Stimulated activated memory B cell treated with anti-CD40 and anti-IgM and Interleukin-4, amounts not matched to agents 10 μg/mL and 1 μg/mL and 100 μg/mL, for 72 hours (primary cell): Measurements from ENCODE around the gene ZNF653.
"Not testable (repeated sequence)": the region's sequence is repeated elsewhere in the genome, so short reads cannot be mapped to it uniquely, and the experiment has no call there.

ENCODE experiments used
- ATAC-seq: fragments of 150-1000 bp; cut with Tn5 transposase; 2 replicates; pipeline ENCODE4 v1.10.0; 2021
- H3K27ac Mint-ChIP-seq: one replicate; pipeline ENCODE4 v1.8.0; 2022; ENCODE audit warnings: mild to moderate bottlenecking, mixed read lengths
- H3K27me3 Mint-ChIP-seq: one replicate; pipeline ENCODE4 v1.8.0; 2022; ENCODE audit warnings: mixed read lengths
- H3K36me3 Mint-ChIP-seq: one replicate; pipeline ENCODE4 v1.8.0; 2022; ENCODE audit warnings: mixed read lengths
- H3K4me1 Mint-ChIP-seq: one replicate; pipeline ENCODE4 v1.8.0; 2022; ENCODE audit warnings: mixed read lengths
- H3K4me3 Mint-ChIP-seq: one replicate; pipeline ENCODE4 v1.8.0; 2022; ENCODE audit warnings: mild to moderate bottlenecking, moderate library complexity, mixed read lengths
- H3K9me3 Mint-ChIP-seq: one replicate; pipeline ENCODE4 v1.8.0; 2022; ENCODE audit warnings: mixed read lengths

Gene ZNF653

GRCh38 chr19:11445141-11445540 lies 60.5 kb downstream of the ZNF653 start:
- Mint-ChIP-seq H3K4me3 (no peak overlapping the region), H3K27me3 (no peaks in the 10 kb centered on the region), H3K9me3 (no peaks in the 10 kb centered on the region), H3K36me3 (peaks cover 73% of the 10 kb centered on the region), H3K27ac (no peak overlapping the region), H3K4me1 (peaks cover 30% of the 10 kb centered on the region)
- ATAC-seq, result no peak

GRCh38 chr19:11444059-11444458 lies 61.6 kb downstream of the ZNF653 start:
- H3K36me3 Mint-ChIP-seq, result peaks cover 64% of the 10 kb centered on the region
- H3K4me3 Mint-ChIP-seq, result no peak overlapping the region
- no peaks in the 10 kb centered on the region for H3K27me3 Mint-ChIP-seq
- H3K4me1 Mint-ChIP-seq, result peaks cover 30% of the 10 kb centered on the region
- H3K9me3 Mint-ChIP-seq, result no peaks in the 10 kb centered on the region
- no peak for ATAC-seq
- no peak overlapping the region for H3K27ac Mint-ChIP-seq

- ATAC-seq, result peak; percentile 22
- no peaks in the 10 kb centered on the region for H3K9me3 Mint-ChIP-seq
- peak overlapping the region; percentile 94 for H3K27ac Mint-ChIP-seq
- peaks cover 48% of the 10 kb centered on the region for H3K36me3 Mint-ChIP-seq
- no peaks in the 10 kb centered on the region for H3K27me3 Mint-ChIP-seq
- H3K4me1 Mint-ChIP-seq, result peaks cover 53% of the 10 kb centered on the region
- peak overlapping the region; percentile 38 for H3K4me3 Mint-ChIP-seq
Measured at GRCh38 chr19:11437955-11438354, 67.7 kb downstream of the ZNF653 start.

- Mint-ChIP-seq H3K4me1 (peaks cover 39% of the 10 kb centered on the region), H3K4me3 (peak overlapping the region; percentile 96), H3K27me3 (no peaks in the 10 kb centered on the region), H3K36me3 (peaks cover 32% of the 10 kb centered on the region), H3K27ac (peak overlapping the region; percentile 94), H3K9me3 (no peaks in the 10 kb centered on the region)
- no peak for ATAC-seq
Measured at GRCh38 chr19:11435833-11436313, 69.8 kb downstream of the ZNF653 start.

- Mint-ChIP-seq H3K4me1 (peaks cover 36% of the 10 kb centered on the region), H3K36me3 (peaks cover 27% of the 10 kb centered on the region), H3K9me3 (no peaks in the 10 kb centered on the region), H3K4me3 (peak within 1 kb of the TSS; percentile 96), H3K27me3 (no peaks in the 10 kb centered on the region), H3K27ac (peak within 1 kb of the TSS; percentile 94)
- peak; percentile 97 for ATAC-seq
Measured at GRCh38 chr19:11435057-11435832, 70.4 kb downstream of the ZNF653 start, which contains the start of the genes ODAD3 and PRKCSH. ODAD3 (minus strand) TSS chr19:11435121; CDS start chr19:11435016, 105 bp downstream. PRKCSH (plus strand) TSS chr19:11435635; CDS start chr19:11436118, 483 bp downstream.

DNA sequence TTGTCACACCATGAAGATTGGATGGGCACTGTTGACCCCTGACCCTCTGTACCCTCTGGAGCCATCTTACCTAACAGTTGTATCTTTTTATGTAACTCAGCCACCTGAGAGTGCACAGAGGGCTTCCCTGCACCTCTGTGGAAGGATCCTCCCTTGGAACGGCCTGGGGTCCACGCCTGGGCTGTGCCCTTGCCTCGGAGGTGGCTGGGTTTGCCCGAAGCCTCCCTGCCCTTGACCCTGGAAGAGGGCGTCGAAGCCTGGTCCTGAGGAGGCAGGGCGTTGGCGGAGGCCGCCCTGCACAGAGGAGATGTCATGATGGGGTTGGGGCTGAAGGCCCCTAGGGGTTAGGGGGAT lies 71.0 kb downstream of the ZNF653 start:
- Mint-ChIP-seq H3K36me3 (peaks cover 27% of the 10 kb centered on the region), H3K4me3 (peak overlapping the region; percentile 96), H3K27ac (peak overlapping the region; percentile 94), H3K4me1 (peaks cover 36% of the 10 kb centered on the region), H3K9me3 (no peaks in the 10 kb centered on the region), H3K27me3 (no peaks in the 10 kb centered on the region)
- peak; percentile 38 for ATAC-seq

DNA sequence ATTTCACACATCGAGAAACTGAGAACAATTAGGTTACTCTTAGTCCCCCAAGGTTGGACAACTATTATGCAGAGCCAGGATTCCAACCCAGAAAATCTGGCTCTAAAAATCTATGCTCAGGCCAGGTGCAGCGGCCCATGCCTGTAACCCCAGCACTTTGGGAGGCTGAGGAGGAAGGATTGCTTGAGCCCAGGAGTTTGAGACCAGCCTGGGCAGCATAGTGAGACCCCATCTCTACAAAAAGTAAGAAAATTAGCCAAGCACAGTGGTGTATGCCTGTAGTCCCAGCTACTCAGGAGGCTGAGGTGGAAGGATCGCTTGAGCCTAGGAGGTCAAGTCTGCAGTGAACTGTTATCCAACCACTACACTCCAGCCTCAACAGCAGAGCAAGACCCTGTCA lies 72.1 kb downstream of the ZNF653 start:
- not testable (repeated sequence) for H3K4me3 Mint-ChIP-seq, H3K27ac Mint-ChIP-seq, H3K27me3 Mint-ChIP-seq, ATAC-seq, H3K9me3 Mint-ChIP-seq
- Mint-ChIP-seq H3K4me1 (peaks cover 36% of the 10 kb centered on the region), H3K36me3 (peaks cover 22% of the 10 kb centered on the region)
